Activated naive CD4-positive, alpha-beta T cell treated with anti-CD3 and anti-CD28 coated beads for 36 hours (primary cell): ENCODE results near the gene ZNF8. TPM values are rescaled to one million over a fixed set of nuclear protein-coding genes. Genes with fewer than 3 reads are reported as not detected.

Source experiments
- CTCF ChIA-PET: fragments of 350-600 bp; sonication (Branson Sonifier 250); formaldehyde crosslinking; loops from one replicate; lab custom pipeline; 2021; ENCODE audit warnings: antibody characterized with exemption; lab: Charles Lee
- DNase-seq: peaks from one replicate; pipeline ENCODE4 v3.0.0-alpha.2; 2020
- H3K27ac Mint-ChIP-seq: one replicate; pipeline ENCODE4 v1.8.0; 2021; ENCODE audit warnings: mild to moderate bottlenecking, mixed read lengths
- H3K27me3 Mint-ChIP-seq: one replicate; pipeline ENCODE4 v1.8.0; 2021; ENCODE audit warnings: low read depth, mixed read lengths
- H3K36me3 Mint-ChIP-seq: one replicate; pipeline ENCODE4 v1.8.0; 2021; ENCODE audit warnings: low read depth, mixed read lengths
- H3K4me1 Mint-ChIP-seq: one replicate; pipeline ENCODE4 v1.8.0; 2021; ENCODE audit warnings: low read depth, mixed read lengths
- H3K4me3 Mint-ChIP-seq: one replicate; pipeline ENCODE4 v1.8.0; 2021; ENCODE audit warnings: mild to moderate bottlenecking, moderate library complexity, mixed read lengths
- H3K9me3 Mint-ChIP-seq: one replicate; pipeline ENCODE4 v1.8.0; 2021; ENCODE audit warnings: mixed read lengths
- intact Hi-C: fragments of 100-400 bp; cut with micrococcal nuclease; formaldehyde crosslinking; loops from one replicate; pipeline ENCODE4 v1.15.1; 2023
- total RNA-seq, 2 experiments: library from RNA; stranded (reverse); gene quantifications; one replicate each; pipeline ENCODE4 v1.2.3, GENCODE V29; 2021

Gene ZNF8
- total RNA-seq, 2 experiments from 2014 or later, result 3.2 to 3.6 TPM

DNA sequence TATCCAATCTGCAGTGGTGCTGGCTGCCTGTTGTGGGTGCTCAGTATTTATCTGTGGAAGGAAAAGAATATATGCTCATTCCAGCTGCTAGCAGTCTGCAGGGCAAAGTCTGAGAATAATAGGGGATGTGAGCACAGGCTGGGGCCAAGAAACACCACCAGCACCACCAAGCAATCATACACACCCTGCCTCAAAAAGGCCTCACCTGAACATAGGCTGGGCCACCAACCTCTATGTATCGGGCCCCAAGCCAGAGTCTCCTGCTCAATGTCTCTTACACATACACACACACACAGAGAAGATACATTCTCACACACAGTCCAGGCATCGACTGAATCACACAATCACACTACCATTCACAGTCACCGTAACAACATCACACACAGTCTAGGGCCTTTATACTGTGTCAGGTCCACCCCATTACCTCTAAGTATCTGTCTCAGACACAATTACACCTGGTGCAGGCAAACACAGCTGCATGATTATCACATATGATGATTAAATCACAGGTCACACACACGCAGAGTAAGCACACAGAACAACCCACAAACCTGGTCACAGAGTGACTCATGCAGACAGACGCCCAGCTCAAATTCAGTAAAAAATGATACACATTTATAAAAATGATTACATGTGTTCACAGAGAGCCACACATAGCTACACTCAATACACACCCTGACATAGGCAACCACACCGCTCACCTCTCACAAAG lies 46.7 kb downstream of the ZNF8 start:
- intact Hi-C loops, result loop anchor here (1.0 to 5.0 kb wide), 11 partner anchors 20 to 219 kb away; partner anchors contain the start of genes ERVK3-1, TRIM28, ZBTB45 and ZNF132
- H3K27ac Mint-ChIP-seq, result no peak overlapping the region
- no peaks in the 10 kb centered on the region for H3K4me1 Mint-ChIP-seq
- H3K9me3 Mint-ChIP-seq, result no peaks in the 10 kb centered on the region
- H3K27me3 Mint-ChIP-seq, result no peaks in the 10 kb centered on the region
- H3K4me3 Mint-ChIP-seq, result no peak overlapping the region
- no peak for DNase-seq
- peaks cover 1% of the 10 kb centered on the region for H3K36me3 Mint-ChIP-seq
- CTCF ChIA-PET, result no interaction called here

DNA sequence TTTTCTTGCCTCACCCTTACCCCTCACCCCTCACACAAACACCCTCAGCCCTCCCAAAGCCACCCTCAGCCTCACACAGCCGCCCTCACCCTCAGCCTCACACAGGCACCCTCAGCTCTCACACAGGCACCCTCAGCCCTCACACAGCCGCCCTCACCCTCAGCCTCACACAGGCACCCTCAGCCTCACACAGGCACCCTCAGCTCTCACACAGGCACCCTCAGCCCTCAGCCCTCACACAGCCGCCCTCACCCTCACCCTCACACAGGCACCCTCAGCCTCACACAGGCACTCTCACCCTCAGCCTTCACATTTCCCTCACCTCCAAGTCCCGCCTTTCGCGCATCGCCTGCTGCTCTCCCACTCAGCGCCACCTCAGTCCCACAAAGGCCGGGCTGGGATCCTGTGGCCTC lies 47.8 kb downstream of the ZNF8 start:
- Mint-ChIP-seq H3K27ac (no peak overlapping the region), H3K9me3 (no peaks in the 10 kb centered on the region), H3K27me3 (no peaks in the 10 kb centered on the region), H3K4me1 (no peaks in the 10 kb centered on the region), H3K36me3 (peaks cover 1% of the 10 kb centered on the region), H3K4me3 (no peak overlapping the region)
- DNase-seq, result no peak
- CTCF ChIA-PET, result interaction anchor here (1.3 kb wide), 1 partner anchor 17 kb away, joined by 3 read pairs; no protein-coding TSS in a partner anchor
- intact Hi-C loops, result loop anchor here (1.0 to 5.0 kb wide), 11 partner anchors 21 to 218 kb away; partner anchors contain the start of genes ERVK3-1, TRIM28, ZBTB45 and ZNF132

DNA sequence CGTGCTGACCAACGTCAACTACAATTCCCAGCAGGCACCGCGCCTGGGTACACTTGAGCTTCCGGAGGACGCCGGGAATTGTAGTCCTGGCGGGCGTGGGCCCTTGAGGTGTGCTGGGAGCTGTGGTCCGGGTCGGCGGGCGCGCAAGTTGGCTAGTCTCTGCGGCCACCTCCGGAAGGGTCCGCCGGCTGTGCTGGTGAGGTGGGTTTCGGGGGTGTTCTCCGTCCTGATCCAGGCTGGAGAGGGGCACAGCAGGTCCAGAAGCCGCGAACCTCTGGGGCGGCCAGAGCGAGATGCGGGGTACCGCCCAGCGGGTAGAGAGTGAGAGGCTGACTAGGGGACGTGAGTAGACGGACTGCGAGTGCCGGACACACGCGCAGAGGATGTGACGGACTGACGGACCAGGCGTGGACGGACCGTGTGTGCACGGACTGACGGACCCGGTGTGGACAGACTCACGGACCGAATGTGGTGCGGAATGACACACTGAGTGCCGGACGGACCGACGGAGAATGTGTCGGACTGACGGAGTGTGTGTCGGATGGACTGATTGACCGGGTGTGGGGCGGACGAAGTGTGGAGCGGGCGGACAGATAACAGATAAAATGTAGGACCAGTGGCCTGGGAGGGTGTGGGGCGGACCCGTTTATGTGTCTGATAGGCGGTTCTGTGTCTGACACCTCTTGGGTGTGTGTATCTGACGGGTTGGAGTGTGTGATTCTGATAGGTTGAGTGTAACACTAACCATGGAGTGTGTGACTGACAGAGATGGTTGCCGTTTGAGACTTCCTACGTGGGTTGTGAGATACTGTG lies 48.4 kb downstream of the ZNF8 start, which contains the start of gene ZSCAN22:
Gene ZSCAN22 (plus strand): TSS at position 81 of the 813 bp plus-strand sequence. CDS start 7,809 bp downstream, outside the sequence.
- peak; percentile 95 for DNase-seq
- Mint-ChIP-seq H3K36me3 (no peaks in the 10 kb centered on the region), H3K27me3 (no peaks in the 10 kb centered on the region), H3K4me1 (no peaks in the 10 kb centered on the region), H3K4me3 (no peak within 1 kb of the TSS), H3K27ac (no peak within 1 kb of the TSS), H3K9me3 (no peaks in the 10 kb centered on the region)
- CTCF ChIA-PET, result interaction anchor here (1.3 kb wide), 1 partner anchor 18 kb away, joined by 3 read pairs; no protein-coding TSS in a partner anchor
- intact Hi-C loops, result loop anchor here (1.0 to 5.0 kb wide), 12 partner anchors 22 to 217 kb away; partner anchors contain the start of genes ERVK3-1, TRIM28, ZBTB45 and ZNF132

DNA sequence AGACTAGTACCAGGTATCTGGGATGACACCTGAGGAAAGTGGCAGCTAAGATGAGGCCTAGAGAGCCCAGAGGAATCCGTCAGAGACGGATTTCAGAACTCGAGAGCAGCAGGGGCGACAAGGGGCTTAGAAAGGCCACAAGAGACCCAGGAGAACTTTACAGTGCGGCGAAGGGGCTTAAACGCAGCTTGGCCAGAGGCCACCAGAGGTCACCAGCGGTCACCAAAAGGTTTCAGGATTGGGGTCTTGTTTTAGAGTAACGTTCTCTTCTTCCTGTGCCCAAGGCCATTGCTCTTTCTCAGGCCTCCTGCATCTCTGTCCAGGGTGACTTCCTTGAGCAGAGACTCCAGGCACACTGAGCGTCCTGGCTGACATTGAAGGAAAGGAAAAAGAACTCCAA lies 50.2 kb downstream of the ZNF8 start:
- Mint-ChIP-seq H3K9me3 (no peaks in the 10 kb centered on the region), H3K36me3 (no peaks in the 10 kb centered on the region), H3K27ac (no peak overlapping the region), H3K4me3 (no peak overlapping the region), H3K27me3 (no peaks in the 10 kb centered on the region), H3K4me1 (no peaks in the 10 kb centered on the region)
- CTCF ChIA-PET, result no interaction called here
- peak; percentile 24 for DNase-seq
- intact Hi-C loops, result loop anchor here (5.0 kb wide), 1 partner anchor 113 kb away; the partner anchor contains the start of gene ZNF132

DNA sequence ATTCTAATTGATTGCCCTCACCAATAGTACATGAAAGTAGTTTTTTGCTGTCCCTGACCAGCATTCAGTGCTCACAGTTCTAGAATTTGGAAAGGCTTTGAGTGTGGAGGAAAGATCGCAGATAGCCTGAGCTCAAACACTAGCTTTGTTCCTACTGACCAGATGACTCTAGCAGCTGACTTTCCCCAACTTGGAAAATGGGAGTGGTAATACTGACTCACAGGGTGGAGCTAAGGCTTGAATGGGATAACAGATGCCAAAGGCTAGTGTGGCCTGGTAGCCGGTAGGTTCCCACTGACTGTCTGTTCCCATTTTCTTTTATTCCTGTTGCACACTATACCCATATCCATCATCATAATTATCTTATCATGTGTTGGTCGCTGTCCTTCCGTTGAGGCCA lies 51.7 kb downstream of the ZNF8 start:
- no peaks in the 10 kb centered on the region for H3K4me1 Mint-ChIP-seq
- CTCF ChIA-PET, result interaction anchor here (1.0 kb wide), 1 partner anchor 12 kb away, joined by 3 read pairs; no protein-coding TSS in a partner anchor
- peaks cover 3% of the 10 kb centered on the region for H3K36me3 Mint-ChIP-seq
- H3K27me3 Mint-ChIP-seq, result no peaks in the 10 kb centered on the region
- intact Hi-C loops, result no loop called here
- H3K27ac Mint-ChIP-seq, result no peak overlapping the region
- no peak overlapping the region for H3K4me3 Mint-ChIP-seq
- no peaks in the 10 kb centered on the region for H3K9me3 Mint-ChIP-seq
- DNase-seq, result no peak

DNA sequence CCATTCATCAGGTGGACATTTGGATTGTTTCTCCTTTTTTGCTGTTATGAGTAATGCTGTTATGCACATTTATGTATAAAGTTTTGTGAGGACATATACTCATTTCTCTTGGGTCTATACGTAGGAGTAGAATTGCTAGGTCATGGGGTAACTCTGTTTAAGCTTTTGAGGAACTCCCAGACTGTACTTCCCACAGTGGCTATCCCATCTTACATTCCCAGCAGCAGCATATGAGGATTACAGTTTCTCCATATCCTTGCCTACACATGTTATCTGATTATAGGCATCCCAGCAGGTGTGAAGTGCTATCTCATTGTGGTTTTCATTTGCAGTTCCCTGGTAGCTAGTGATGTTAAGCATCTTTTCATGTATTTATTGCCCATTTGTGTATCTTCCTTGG lies 53.9 kb downstream of the ZNF8 start:
- H3K9me3 Mint-ChIP-seq, result no peaks in the 10 kb centered on the region
- H3K4me1 Mint-ChIP-seq, result no peaks in the 10 kb centered on the region
- no peak overlapping the region for H3K4me3 Mint-ChIP-seq
- no peak for DNase-seq
- CTCF ChIA-PET, result interaction anchor here (0.6 kb wide), 1 partner anchor 111 kb away, joined by 3 read pairs; no protein-coding TSS in a partner anchor
- no peaks in the 10 kb centered on the region for H3K27me3 Mint-ChIP-seq
- H3K36me3 Mint-ChIP-seq, result peaks cover 7% of the 10 kb centered on the region
- intact Hi-C loops, result no loop called here
- H3K27ac Mint-ChIP-seq, result no peak overlapping the region

DNA sequence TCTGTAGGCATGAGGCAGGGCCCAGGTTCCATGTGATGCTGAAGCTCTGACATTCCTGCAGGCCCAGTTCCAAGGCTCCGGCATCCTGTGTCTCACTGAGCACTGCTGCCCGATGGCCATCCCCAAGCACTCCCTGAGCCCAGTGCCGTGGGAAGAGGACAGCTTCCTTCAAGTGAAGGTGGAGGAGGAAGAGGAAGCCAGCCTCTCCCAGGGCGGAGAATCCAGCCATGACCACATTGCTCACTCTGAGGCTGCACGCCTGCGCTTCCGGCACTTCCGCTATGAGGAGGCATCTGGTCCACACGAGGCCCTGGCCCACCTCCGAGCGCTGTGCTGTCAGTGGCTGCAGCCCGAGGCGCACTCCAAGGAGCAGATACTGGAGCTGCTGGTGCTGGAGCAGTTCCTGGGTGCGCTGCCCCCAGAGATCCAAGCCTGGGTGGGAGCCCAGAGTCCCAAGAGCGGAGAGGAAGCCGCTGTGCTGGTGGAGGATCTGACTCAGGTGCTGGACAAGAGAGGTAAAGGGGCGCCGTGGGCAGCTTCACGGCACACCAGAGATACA lies 56.0 kb downstream of the ZNF8 start:
- Mint-ChIP-seq H3K27ac (no peak overlapping the region), H3K36me3 (peaks cover 25% of the 10 kb centered on the region), H3K4me1 (no peaks in the 10 kb centered on the region), H3K27me3 (no peaks in the 10 kb centered on the region), H3K4me3 (no peak overlapping the region), H3K9me3 (peaks cover 11% of the 10 kb centered on the region)
- DNase-seq, result no peak
- intact Hi-C loops, result no loop called here
- CTCF ChIA-PET, result no interaction called here

DNA sequence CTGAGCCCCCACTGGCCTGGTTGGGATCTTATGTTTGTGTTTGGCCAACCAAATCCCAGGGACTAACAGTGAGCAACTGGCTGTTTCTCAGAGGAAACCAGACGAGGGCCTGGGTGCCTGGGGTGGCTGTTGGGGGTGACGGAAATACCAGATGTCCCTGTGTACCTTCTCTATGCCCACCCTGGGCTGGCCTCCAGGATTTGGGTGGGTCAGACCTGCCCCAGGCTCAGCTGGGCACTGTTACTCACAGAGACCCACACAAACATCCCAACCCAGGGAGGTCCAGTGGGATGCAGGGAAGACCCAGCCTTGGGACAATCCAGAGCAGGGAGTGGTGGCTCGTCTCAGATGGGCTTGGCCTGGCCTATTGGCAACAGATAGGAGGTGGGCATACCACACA lies 56.9 kb downstream of the ZNF8 start:
- intact Hi-C loops, result no loop called here
- Mint-ChIP-seq H3K27ac (no peak overlapping the region), H3K4me3 (no peak overlapping the region), H3K36me3 (peaks cover 31% of the 10 kb centered on the region), H3K9me3 (peaks cover 11% of the 10 kb centered on the region), H3K27me3 (no peaks in the 10 kb centered on the region), H3K4me1 (no peaks in the 10 kb centered on the region)
- CTCF ChIA-PET, result no interaction called here
- DNase-seq, result no peak

DNA sequence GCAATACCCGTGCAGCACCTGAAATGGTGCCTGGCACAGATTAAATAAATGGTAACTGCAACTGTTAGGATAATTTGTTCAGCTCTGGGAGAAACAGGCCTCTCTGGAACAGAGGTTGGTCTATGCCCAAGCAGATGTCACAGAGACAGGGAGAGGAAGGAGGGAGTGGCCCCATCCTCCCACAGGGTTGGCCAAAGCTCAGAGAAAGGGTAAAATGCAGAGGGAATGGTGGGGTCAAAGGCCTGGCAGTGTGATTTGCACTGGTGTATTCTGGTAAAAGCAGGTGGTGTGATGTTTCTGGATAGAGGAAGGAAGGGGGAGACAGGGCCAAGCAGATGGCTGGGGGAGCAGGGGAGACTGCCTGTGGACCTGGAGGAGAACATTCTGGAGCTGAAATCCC lies 57.5 kb downstream of the ZNF8 start:
- Mint-ChIP-seq H3K9me3 (peaks cover 11% of the 10 kb centered on the region), H3K4me3 (no peak overlapping the region), H3K36me3 (peaks cover 34% of the 10 kb centered on the region), H3K4me1 (no peaks in the 10 kb centered on the region), H3K27ac (no peak overlapping the region), H3K27me3 (no peaks in the 10 kb centered on the region)
- CTCF ChIA-PET, result no interaction called here
- intact Hi-C loops, result no loop called here
- no peak for DNase-seq

DNA sequence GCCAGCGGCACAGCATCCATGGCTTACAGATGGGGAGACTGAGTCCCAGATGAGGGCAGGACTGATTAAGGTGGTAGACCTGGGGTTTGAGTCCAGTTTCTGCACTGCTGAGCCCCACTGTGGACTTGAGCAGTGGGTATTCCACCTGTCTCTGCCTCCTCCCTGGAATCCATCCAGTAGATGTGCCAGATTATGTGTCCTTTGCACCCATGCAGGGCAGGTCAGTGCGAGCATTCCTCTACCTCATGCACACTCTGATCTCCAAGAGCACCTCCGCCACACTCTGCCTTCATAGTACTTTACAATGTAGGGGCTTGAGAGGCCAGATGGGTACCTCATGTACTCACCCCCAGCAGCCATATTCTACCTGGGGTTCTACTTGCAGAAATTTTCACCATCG lies 58.1 kb downstream of the ZNF8 start:
- Mint-ChIP-seq H3K36me3 (peaks cover 37% of the 10 kb centered on the region), H3K9me3 (peaks cover 11% of the 10 kb centered on the region), H3K27me3 (no peaks in the 10 kb centered on the region), H3K27ac (no peak overlapping the region), H3K4me1 (no peaks in the 10 kb centered on the region), H3K4me3 (no peak overlapping the region)
- intact Hi-C loops, result no loop called here
- no peak for DNase-seq
- CTCF ChIA-PET, result no interaction called here

DNA sequence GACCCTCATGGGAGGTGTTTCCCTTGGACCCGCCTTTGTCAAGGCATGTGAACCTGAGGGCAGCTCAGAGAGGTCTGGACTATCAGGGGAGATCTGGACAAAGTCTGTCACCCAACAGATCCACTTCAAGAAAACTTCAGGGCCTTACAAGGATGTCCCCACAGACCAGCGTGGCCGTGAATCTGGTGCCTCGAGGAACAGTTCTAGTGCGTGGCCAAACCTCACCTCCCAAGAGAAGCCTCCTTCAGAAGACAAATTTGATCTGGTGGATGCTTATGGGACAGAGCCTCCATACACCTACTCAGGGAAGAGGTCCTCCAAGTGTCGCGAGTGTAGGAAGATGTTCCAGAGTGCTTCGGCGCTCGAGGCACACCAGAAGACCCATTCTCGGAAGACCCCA lies 59.6 kb downstream of the ZNF8 start:
- H3K27ac Mint-ChIP-seq, result no peak overlapping the region
- H3K27me3 Mint-ChIP-seq, result no peaks in the 10 kb centered on the region
- peaks cover 11% of the 10 kb centered on the region for H3K9me3 Mint-ChIP-seq
- H3K4me3 Mint-ChIP-seq, result no peak overlapping the region
- no peak for DNase-seq
- CTCF ChIA-PET, result no interaction called here
- intact Hi-C loops, result no loop called here
- no peaks in the 10 kb centered on the region for H3K4me1 Mint-ChIP-seq
- peaks cover 37% of the 10 kb centered on the region for H3K36me3 Mint-ChIP-seq
